Neural progenitor cell (in vitro differentiated cells): ENCODE data around the gene SEMA4D.

ENCODE experiments used
- EZH2 ChIP-seq: fragments of 200-600 bp; sonication (generic); IDR thresholded peaks from 2 replicates; pipeline ENCODE4 v1.6.1; 2017; ENCODE audit warnings: antibody characterized with exemption, mild to moderate bottlenecking, moderate library complexity
- TF ChIP-seq, protein P1 (sequence below): fragments of 200-600 bp; sonication (generic); IDR thresholded peaks from 2 replicates; pipeline ENCODE4 v1.5.1; 2017; ENCODE audit warnings: antibody characterized with exemption, mild to moderate bottlenecking

DNA sequence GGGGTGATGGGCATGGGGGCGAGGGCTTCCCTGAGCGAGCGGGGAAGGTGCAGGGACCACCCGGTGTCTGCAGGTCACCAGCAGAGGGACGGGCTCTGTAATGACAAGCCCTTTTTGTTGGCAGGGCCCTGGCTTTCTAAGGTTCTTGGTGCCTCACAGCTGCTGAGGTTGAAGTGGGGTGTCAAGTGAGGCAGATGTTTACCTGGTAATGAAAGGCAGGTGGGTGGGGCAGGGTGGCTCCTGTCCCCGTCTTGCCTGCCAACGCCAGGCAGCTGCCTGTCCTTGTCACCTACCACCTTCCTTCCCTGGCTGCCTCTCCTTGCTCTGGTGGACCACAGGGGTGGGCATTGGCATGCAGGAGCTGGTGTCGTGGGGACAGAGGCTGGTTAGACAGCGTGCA is 41.0 kb upstream of the SEMA4D start:
- TF ChIP-seq EZH2 = no peak
- TF ChIP-seq, protein P1, sequence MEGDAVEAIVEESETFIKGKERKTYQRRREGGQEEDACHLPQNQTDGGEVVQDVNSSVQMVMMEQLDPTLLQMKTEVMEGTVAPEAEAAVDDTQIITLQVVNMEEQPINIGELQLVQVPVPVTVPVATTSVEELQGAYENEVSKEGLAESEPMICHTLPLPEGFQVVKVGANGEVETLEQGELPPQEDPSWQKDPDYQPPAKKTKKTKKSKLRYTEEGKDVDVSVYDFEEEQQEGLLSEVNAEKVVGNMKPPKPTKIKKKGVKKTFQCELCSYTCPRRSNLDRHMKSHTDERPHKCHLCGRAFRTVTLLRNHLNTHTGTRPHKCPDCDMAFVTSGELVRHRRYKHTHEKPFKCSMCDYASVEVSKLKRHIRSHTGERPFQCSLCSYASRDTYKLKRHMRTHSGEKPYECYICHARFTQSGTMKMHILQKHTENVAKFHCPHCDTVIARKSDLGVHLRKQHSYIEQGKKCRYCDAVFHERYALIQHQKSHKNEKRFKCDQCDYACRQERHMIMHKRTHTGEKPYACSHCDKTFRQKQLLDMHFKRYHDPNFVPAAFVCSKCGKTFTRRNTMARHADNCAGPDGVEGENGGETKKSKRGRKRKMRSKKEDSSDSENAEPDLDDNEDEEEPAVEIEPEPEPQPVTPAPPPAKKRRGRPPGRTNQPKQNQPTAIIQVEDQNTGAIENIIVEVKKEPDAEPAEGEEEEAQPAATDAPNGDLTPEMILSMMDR = no peak
